ENCODE data around the gene TMCC2.

TMCC2 gene

GRCh38 chr1:205259324-205259832 is 31.6 kb downstream of the TMCC2 start:
- TF ChIP-seq CTCF (IDR thresholded peaks at IDR 0.05; ENCODE audit: low read depth, low read length) (no peak), MYC (IDR thresholded peaks at IDR 0.05; ENCODE audit: low read depth, low read length) (no peak), MAX (IDR thresholded peaks at IDR 0.05; ENCODE audit: low read depth, low read length) (peak; percentile 78)
- DNase-seq (ENCODE audit: low read depth): peak; percentile 29
- no peak overlapping the region for H3K4me3 ChIP-seq (ENCODE audit: low read depth, low read length)

- no peak overlapping the region for H3K4me3 ChIP-seq (ENCODE audit: low read depth, low read length)
- TF ChIP-seq MYC (IDR thresholded peaks at IDR 0.05; ENCODE audit: low read depth, low read length): no peak
- no peak for TF ChIP-seq CTCF (IDR thresholded peaks at IDR 0.05; ENCODE audit: low read depth, low read length)
- no peak for TF ChIP-seq POLR2A (IDR thresholded peaks at IDR 0.05; ENCODE audit: extremely low read depth, insufficient read length)
- no peak for TF ChIP-seq MAX (IDR thresholded peaks at IDR 0.05; ENCODE audit: low read depth, low read length)
Measured at GRCh38 chr1:205259998-205260397, 32.3 kb downstream of the TMCC2 start.

GRCh38 chr1:205260948-205261732 is 33.4 kb downstream of the TMCC2 start:
- TF ChIP-seq MAX (IDR thresholded peaks at IDR 0.05; ENCODE audit: low read depth, low read length) (no peak), POLR2A (IDR thresholded peaks at IDR 0.05; ENCODE audit: extremely low read depth, insufficient read length) (no peak), CTCF (IDR thresholded peaks at IDR 0.05; ENCODE audit: low read depth, low read length) (no peak), MYC (IDR thresholded peaks at IDR 0.05; ENCODE audit: low read depth, low read length) (no peak)
- peak; percentile 84 for DNase-seq (ENCODE audit: low read depth)
- H3K4me3 ChIP-seq (ENCODE audit: low read depth, low read length): no peak overlapping the region

More at GRCh38 chr1:205259998-205260397, 32.3 kb downstream of the TMCC2 start:
- DNase-seq (ENCODE audit: low read depth): no peak

- TF ChIP-seq MYC (IDR thresholded peaks at IDR 0.05; ENCODE audit: low read depth, low read length) (no peak), MAX (IDR thresholded peaks at IDR 0.05; ENCODE audit: low read depth, low read length) (no peak), POLR2A (IDR thresholded peaks at IDR 0.05; ENCODE audit: extremely low read depth, insufficient read length) (no peak), CTCF (IDR thresholded peaks at IDR 0.05; ENCODE audit: low read depth, low read length) (no peak)
- no peak for DNase-seq (ENCODE audit: low read depth)
- H3K4me3 ChIP-seq (ENCODE audit: low read depth, low read length): no peak overlapping the region
Measured at GRCh38 chr1:205261946-205262691, 34.4 kb downstream of the TMCC2 start.

- TF ChIP-seq POLR2A (IDR thresholded peaks at IDR 0.05; ENCODE audit: extremely low read depth, insufficient read length): no peak
- TF ChIP-seq MAX (IDR thresholded peaks at IDR 0.05; ENCODE audit: low read depth, low read length): no peak
- TF ChIP-seq MYC (IDR thresholded peaks at IDR 0.05; ENCODE audit: low read depth, low read length): no peak
- no peak for TF ChIP-seq CTCF (IDR thresholded peaks at IDR 0.05; ENCODE audit: low read depth, low read length)
- DNase-seq (ENCODE audit: low read depth): peak; percentile 73
- no peak overlapping the region for H3K4me3 ChIP-seq (ENCODE audit: low read depth, low read length)
Measured at GRCh38 chr1:205262731-205263171, 35.0 kb downstream of the TMCC2 start.
